ENCODE results near the gene MICAL2. TPM values are rescaled to one million over a fixed set of nuclear protein-coding genes. Genes with fewer than 3 reads are reported as not detected.

The MICAL2 gene
- polyA plus RNA-seq, 1 donor = 7.1 TPM

GRCh38 chr11:12077535-12078280 lies 32.7 kb upstream of the MICAL2 start:
- no peak for DNase-seq

GRCh38 chr11:12079726-12080556 lies 30.4 kb upstream of the MICAL2 start:
- DNase-seq = no peak

GRCh38 chr11:12083380-12083779 lies 27.0 kb upstream of the MICAL2 start:
- no peak for DNase-seq

- no peak for DNase-seq
Measured at GRCh38 chr11:12084256-12084655, 26.1 kb upstream of the MICAL2 start.

- DNase-seq = no peak
Measured at GRCh38 chr11:12085371-12086251, 24.8 kb upstream of the MICAL2 start.

- DNase-seq = no peak
Measured at GRCh38 chr11:12086271-12087074, 23.9 kb upstream of the MICAL2 start.

- DNase-seq = no peak
Measured at GRCh38 chr11:12087075-12088004, 23.1 kb upstream of the MICAL2 start.

GRCh38 chr11:12088047-12088481 lies 22.3 kb upstream of the MICAL2 start:
- no peak for DNase-seq

- DNase-seq = no peak
Measured at GRCh38 chr11:12088531-12088930, 21.9 kb upstream of the MICAL2 start.

GRCh38 chr11:12089041-12089440 lies 21.3 kb upstream of the MICAL2 start:
- DNase-seq = no peak

- DNase-seq = no peak
Measured at GRCh38 chr11:12089473-12089872, 20.9 kb upstream of the MICAL2 start.

- DNase-seq = no peak
Measured at GRCh38 chr11:12090061-12090591, 20.3 kb upstream of the MICAL2 start.

- DNase-seq = no peak
Measured at GRCh38 chr11:12090761-12091258, 19.6 kb upstream of the MICAL2 start.

GRCh38 chr11:12091956-12092558 lies 18.3 kb upstream of the MICAL2 start:
- DNase-seq = no peak

GRCh38 chr11:12092714-12093113 lies 17.7 kb upstream of the MICAL2 start:
- DNase-seq = no peak

- no peak for DNase-seq
Measured at GRCh38 chr11:12094872-12095800, 15.3 kb upstream of the MICAL2 start.

GRCh38 chr11:12097219-12097618 lies 13.2 kb upstream of the MICAL2 start:
- DNase-seq = no peak

- DNase-seq = no peak
Measured at GRCh38 chr11:12098601-12099000, 11.8 kb upstream of the MICAL2 start.
